Activated naive CD4-positive, alpha-beta T cell treated with anti-CD3 and anti-CD28 coated beads for 36 hours (primary cell): Measurements from ENCODE around the gene UTP18. TPM values are rescaled to one million over a fixed set of nuclear protein-coding genes. Genes with fewer than 3 reads are reported as not detected.

Experiments used
- CTCF ChIA-PET: fragments of 350-600 bp; sonication (Branson Sonifier 250); formaldehyde crosslinking; loops from one replicate; lab custom pipeline; 2021; ENCODE audit warnings: antibody characterized with exemption; lab: Charles Lee
- DNase-seq: peaks from one replicate; pipeline ENCODE4 v3.0.0-alpha.2; 2020
- H3K27ac Mint-ChIP-seq: one replicate; pipeline ENCODE4 v1.8.0; 2021; ENCODE audit warnings: mild to moderate bottlenecking, mixed read lengths
- H3K27me3 Mint-ChIP-seq: one replicate; pipeline ENCODE4 v1.8.0; 2021; ENCODE audit warnings: low read depth, mixed read lengths
- H3K36me3 Mint-ChIP-seq: one replicate; pipeline ENCODE4 v1.8.0; 2021; ENCODE audit warnings: low read depth, mixed read lengths
- H3K4me1 Mint-ChIP-seq: one replicate; pipeline ENCODE4 v1.8.0; 2021; ENCODE audit warnings: low read depth, mixed read lengths
- H3K4me3 Mint-ChIP-seq: one replicate; pipeline ENCODE4 v1.8.0; 2021; ENCODE audit warnings: mild to moderate bottlenecking, moderate library complexity, mixed read lengths
- H3K9me3 Mint-ChIP-seq: one replicate; pipeline ENCODE4 v1.8.0; 2021; ENCODE audit warnings: mixed read lengths
- intact Hi-C: fragments of 100-400 bp; cut with micrococcal nuclease; formaldehyde crosslinking; loops from one replicate; pipeline ENCODE4 v1.15.1; 2023
- total RNA-seq, 2 experiments: library from RNA; stranded (reverse); gene quantifications; one replicate each; pipeline ENCODE4 v1.2.3, GENCODE V29; 2021

The UTP18 gene
- total RNA-seq, 2 experiments from 2014 or later, result 54.4 to 54.5 TPM

DNA sequence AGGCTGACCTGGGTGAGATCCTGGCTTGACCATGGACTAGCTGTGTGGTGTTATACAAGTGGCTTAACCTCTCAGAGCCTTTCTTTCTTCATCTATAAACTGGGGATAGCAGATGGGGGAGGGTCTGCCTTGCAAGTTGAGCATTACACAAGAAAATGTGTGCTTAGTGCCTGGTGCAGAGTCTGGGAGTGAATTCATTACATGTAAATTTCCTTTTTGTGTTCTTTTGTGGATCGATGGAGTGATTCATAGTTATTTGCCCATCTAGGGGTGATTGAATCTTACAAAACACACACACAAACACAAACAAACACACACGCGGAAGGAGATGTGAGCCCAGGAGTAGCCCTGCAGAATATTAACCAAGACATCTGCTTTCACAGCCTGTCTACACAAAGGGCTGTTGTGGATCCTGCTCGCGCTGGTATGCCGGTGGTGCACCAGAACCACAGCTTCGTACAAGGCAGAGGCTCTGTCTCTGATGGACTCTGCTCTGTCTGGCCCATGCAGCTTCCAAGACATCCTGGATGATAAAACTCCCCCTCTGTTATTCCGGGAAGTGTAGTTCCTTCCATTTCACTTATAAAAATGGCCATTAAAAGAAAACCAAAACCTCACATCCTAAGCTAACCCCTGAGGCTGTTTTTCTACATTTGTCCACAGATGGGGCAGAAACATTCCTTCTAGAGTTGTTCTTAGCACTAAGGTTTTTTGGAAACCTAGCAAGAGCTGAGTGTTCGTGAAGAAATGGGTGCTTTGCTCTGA is 86.1 kb downstream of the UTP18 start:
- Mint-ChIP-seq H3K27ac (no peak overlapping the region), H3K36me3 (no peaks in the 10 kb centered on the region), H3K4me1 (no peaks in the 10 kb centered on the region), H3K27me3 (peaks cover 2% of the 10 kb centered on the region), H3K9me3 (no peaks in the 10 kb centered on the region), H3K4me3 (no peak overlapping the region)
- intact Hi-C loops, result no loop called here
- CTCF ChIA-PET, result no interaction called here
- no peak for DNase-seq

Other genes starting within 250 kb of the UTP18 start
- 10 to 100 TPM; 39.8 to 43.2 TPM for gene SPAG9, start 139.7 kb upstream of the UTP18 start, total RNA-seq
- 100 to 1,000 TPM; 259 to 263 TPM for gene NME1, start 107.0 kb upstream of the UTP18 start, total RNA-seq
- gene NME2, start 94.1 kb upstream of the UTP18 start, total RNA-seq, result 1,000 to 10,000 TPM; 1,086 to 1,094 TPM
- gene MBTD1, start 497 bp upstream of the UTP18 start, total RNA-seq, result 1 to 10 TPM; 6.3 to 7.0 TPM